HEK293 (cell line): Measurements from ENCODE around the gene FASTK.
A peak's percentile ranks its signal among the peaks of the same experiment; 100 is the strongest.

Experiments used
- BCL11A ChIP-seq: fragments of 450-650 bp; formaldehyde crosslinking; IDR thresholded peaks from 2 replicates; pipeline ENCODE4 v1.5.1; 2016; ENCODE audit warnings: low read depth, missing biosample characterization, missing genetic modification characterization
- GLIS2 ChIP-seq: fragments of 450-650 bp; formaldehyde crosslinking; IDR thresholded peaks from 2 replicates; pipeline ENCODE4 v1.5.1; 2016; ENCODE audit warnings: missing biosample characterization, missing genetic modification characterization
- HOXD13 ChIP-seq: sonication (generic); formaldehyde crosslinking; IDR thresholded peaks from 2 replicates; pipeline ENCODE4 v1.8.0; 2022; ENCODE audit warnings: missing genetic modification reagents, borderline replicate concordance
- OVOL3 ChIP-seq: fragments of 450-650 bp; formaldehyde crosslinking; IDR thresholded peaks from 2 replicates; pipeline ENCODE4 v1.5.1; 2016; ENCODE audit warnings: missing biosample characterization, missing genetic modification characterization
- SP2 ChIP-seq: fragments of 450-650 bp; formaldehyde crosslinking; IDR thresholded peaks from 2 replicates; pipeline ENCODE4 v1.5.1; 2016; ENCODE audit warnings: missing biosample characterization, missing genetic modification characterization
- YY2 ChIP-seq: fragments of 450-650 bp; formaldehyde crosslinking; IDR thresholded peaks from 2 replicates; pipeline ENCODE4 v1.5.1; 2016; ENCODE audit warnings: missing biosample characterization, missing genetic modification characterization
- ZBTB21 ChIP-seq: fragments of 450-650 bp; formaldehyde crosslinking; IDR thresholded peaks from 2 replicates; pipeline ENCODE4 v1.5.1; 2017; ENCODE audit warnings: missing biosample characterization, missing genetic modification characterization
- ZBTB8A ChIP-seq: fragments of 450-650 bp; formaldehyde crosslinking; IDR thresholded peaks from 2 replicates; pipeline ENCODE4 v1.5.1; 2016; ENCODE audit warnings: missing biosample characterization, missing genetic modification characterization
- ZFP37 ChIP-seq: fragments of 450-650 bp; formaldehyde crosslinking; IDR thresholded peaks from 2 replicates; pipeline ENCODE4 v1.5.1; 2016; ENCODE audit warnings: missing biosample characterization, missing genetic modification characterization
- ZNF248 ChIP-seq: fragments of 450-650 bp; formaldehyde crosslinking; IDR thresholded peaks from 2 replicates; pipeline ENCODE4 v1.5.1; 2017; ENCODE audit warnings: missing biosample characterization, missing genetic modification characterization
- ZNF324 ChIP-seq: fragments of 450-650 bp; formaldehyde crosslinking; IDR thresholded peaks from 2 replicates; pipeline ENCODE4 v1.5.1; 2016; ENCODE audit warnings: missing biosample characterization, missing genetic modification characterization
- ZNF335 ChIP-seq: fragments of 450-650 bp; formaldehyde crosslinking; conservative IDR thresholded peaks from 2 replicates; pipeline ENCODE4 v1.5.1; 2016; ENCODE audit warnings: missing biosample characterization, missing genetic modification characterization
- ZNF366 ChIP-seq: fragments of 450-650 bp; formaldehyde crosslinking; conservative IDR thresholded peaks from 2 replicates; pipeline ENCODE4 v1.5.1; 2016; ENCODE audit warnings: missing biosample characterization, missing genetic modification characterization
- ZNF37A ChIP-seq: fragments of 450-650 bp; IDR thresholded peaks from 2 replicates; pipeline ENCODE4 v1.5.1; 2018; ENCODE audit warnings: missing biosample characterization, missing genetic modification characterization
- ZNF391 ChIP-seq: fragments of 450-650 bp; formaldehyde crosslinking; IDR thresholded peaks from 2 replicates; pipeline ENCODE4 v1.5.1; 2016; ENCODE audit warnings: low read depth, missing biosample characterization, missing genetic modification characterization, borderline replicate concordance
- ZNF394 ChIP-seq: fragments of 450-650 bp; formaldehyde crosslinking; IDR thresholded peaks from 2 replicates; pipeline ENCODE4 v1.5.1; 2016; ENCODE audit warnings: missing biosample characterization, missing genetic modification characterization, mild to moderate bottlenecking, moderate library complexity, borderline replicate concordance
- ZNF473 ChIP-seq: fragments of 450-650 bp; formaldehyde crosslinking; IDR thresholded peaks from 2 replicates; pipeline ENCODE4 v1.5.1; 2017; ENCODE audit warnings: missing biosample characterization, missing genetic modification characterization
- ZNF510 ChIP-seq: fragments of 450-650 bp; formaldehyde crosslinking; IDR thresholded peaks from 2 replicates; pipeline ENCODE4 v1.5.1; 2018; ENCODE audit warnings: mild to moderate bottlenecking, missing genetic modification characterization, missing biosample characterization; ENCODE audit not compliant: insufficient replicate concordance
- ZNF529 ChIP-seq: fragments of 450-650 bp; formaldehyde crosslinking; IDR thresholded peaks from 2 replicates; pipeline ENCODE4 v1.5.1; 2017; ENCODE audit warnings: missing genetic modification characterization, missing biosample characterization; ENCODE audit not compliant: insufficient replicate concordance
- ZNF555 ChIP-seq: fragments of 450-650 bp; formaldehyde crosslinking; conservative IDR thresholded peaks from 2 replicates; pipeline ENCODE4 v1.5.1; 2017; ENCODE audit warnings: missing biosample characterization, mild to moderate bottlenecking, missing genetic modification characterization, inconsistent platforms
- ZNF600 ChIP-seq: fragments of 450-650 bp; formaldehyde crosslinking; IDR thresholded peaks from 2 replicates; pipeline ENCODE4 v1.5.1; 2016; ENCODE audit warnings: missing biosample characterization, missing genetic modification characterization
- ZNF626 ChIP-seq: fragments of 450-650 bp; sonication (Bioruptor Pico); formaldehyde crosslinking; IDR thresholded peaks from 2 replicates; pipeline ENCODE4 v1.5.1; 2018; ENCODE audit warnings: missing biosample characterization, missing genetic modification characterization, inconsistent platforms
- ZNF654 ChIP-seq: fragments of 450-650 bp; formaldehyde crosslinking; IDR thresholded peaks from 2 replicates; pipeline ENCODE4 v1.5.1; 2016; ENCODE audit warnings: low read depth, missing biosample characterization, missing genetic modification characterization
- ZNF677 ChIP-seq: fragments of 450-650 bp; IDR thresholded peaks from 2 replicates; pipeline ENCODE4 v1.5.0; 2018; ENCODE audit warnings: missing biosample characterization, mild to moderate bottlenecking, missing genetic modification characterization, moderate library complexity
- ZNF747 ChIP-seq: fragments of 450-650 bp; formaldehyde crosslinking; IDR thresholded peaks from 2 replicates; pipeline ENCODE4 v1.5.1; 2016; ENCODE audit warnings: missing biosample characterization, missing genetic modification characterization
- ZNF776 ChIP-seq: fragments of 450-650 bp; formaldehyde crosslinking; IDR thresholded peaks from 2 replicates; pipeline ENCODE4 v1.5.0; 2017; ENCODE audit warnings: missing biosample characterization, missing genetic modification characterization, borderline replicate concordance
- ZNF777 ChIP-seq: fragments of 450-650 bp; formaldehyde crosslinking; IDR thresholded peaks from 2 replicates; pipeline ENCODE4 v1.5.1; 2017; ENCODE audit warnings: missing biosample characterization, missing genetic modification characterization, borderline replicate concordance
- ZNF792 ChIP-seq: fragments of 450-650 bp; formaldehyde crosslinking; IDR thresholded peaks from 2 replicates; pipeline ENCODE4 v1.5.1; 2016; ENCODE audit warnings: missing biosample characterization, missing genetic modification characterization
- TF ChIP-seq, protein P1 (sequence below): fragments of 450-650 bp; formaldehyde crosslinking; IDR thresholded peaks from 2 replicates; pipeline ENCODE4 v1.5.1; 2016; ENCODE audit warnings: missing biosample characterization, missing genetic modification characterization
- TF ChIP-seq, protein P2 (sequence below): fragments of 450-650 bp; formaldehyde crosslinking; IDR thresholded peaks from 2 replicates; pipeline ENCODE4 v1.5.1; 2016; ENCODE audit warnings: missing biosample characterization, missing genetic modification characterization, borderline replicate concordance
- TF ChIP-seq, protein P3 (sequence below): fragments of 450-650 bp; formaldehyde crosslinking; IDR thresholded peaks from 2 replicates; pipeline ENCODE4 v1.5.1; 2016; ENCODE audit warnings: missing biosample characterization, missing genetic modification characterization, low read depth

Gene FASTK

DNA sequence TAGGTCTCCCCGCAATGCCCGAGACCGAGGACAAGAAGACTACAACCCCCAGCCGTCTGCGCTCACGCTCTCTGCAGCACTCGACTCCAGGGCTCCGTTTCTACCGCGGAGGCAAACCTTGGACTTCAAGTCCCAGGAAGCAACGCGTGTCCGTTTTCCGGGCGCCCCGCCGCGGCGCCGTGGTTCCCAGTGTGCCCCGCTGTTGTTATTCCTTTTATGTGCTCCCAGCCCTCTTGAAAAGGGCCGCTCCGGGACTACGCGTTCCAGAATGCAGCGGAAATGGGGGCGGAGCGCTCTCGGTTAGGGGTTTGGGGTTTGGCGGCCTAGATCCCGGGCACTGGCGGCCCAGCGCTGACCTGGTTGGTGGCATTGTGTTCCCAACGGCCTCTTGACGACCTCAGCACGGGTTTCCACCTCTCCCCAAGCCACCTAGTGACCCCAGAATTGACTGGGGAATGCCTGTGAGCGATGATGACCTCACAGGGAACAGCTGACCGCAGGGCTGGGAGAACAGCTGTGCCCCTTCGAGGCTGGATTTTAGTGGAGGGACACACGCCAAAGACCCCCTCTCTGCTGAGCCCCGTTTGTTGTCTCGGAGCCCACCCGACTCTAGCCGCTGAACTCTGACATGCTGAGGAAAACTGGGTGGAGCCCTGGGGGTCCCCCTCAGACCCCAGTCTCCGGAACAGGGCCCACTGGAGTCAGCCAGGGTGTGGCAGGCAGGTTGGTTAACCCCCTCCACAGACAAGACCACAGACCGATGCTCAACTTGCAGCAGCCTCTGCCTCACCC, 22.4 kb downstream of the FASTK start (continued):
- TF ChIP-seq, protein P1, sequence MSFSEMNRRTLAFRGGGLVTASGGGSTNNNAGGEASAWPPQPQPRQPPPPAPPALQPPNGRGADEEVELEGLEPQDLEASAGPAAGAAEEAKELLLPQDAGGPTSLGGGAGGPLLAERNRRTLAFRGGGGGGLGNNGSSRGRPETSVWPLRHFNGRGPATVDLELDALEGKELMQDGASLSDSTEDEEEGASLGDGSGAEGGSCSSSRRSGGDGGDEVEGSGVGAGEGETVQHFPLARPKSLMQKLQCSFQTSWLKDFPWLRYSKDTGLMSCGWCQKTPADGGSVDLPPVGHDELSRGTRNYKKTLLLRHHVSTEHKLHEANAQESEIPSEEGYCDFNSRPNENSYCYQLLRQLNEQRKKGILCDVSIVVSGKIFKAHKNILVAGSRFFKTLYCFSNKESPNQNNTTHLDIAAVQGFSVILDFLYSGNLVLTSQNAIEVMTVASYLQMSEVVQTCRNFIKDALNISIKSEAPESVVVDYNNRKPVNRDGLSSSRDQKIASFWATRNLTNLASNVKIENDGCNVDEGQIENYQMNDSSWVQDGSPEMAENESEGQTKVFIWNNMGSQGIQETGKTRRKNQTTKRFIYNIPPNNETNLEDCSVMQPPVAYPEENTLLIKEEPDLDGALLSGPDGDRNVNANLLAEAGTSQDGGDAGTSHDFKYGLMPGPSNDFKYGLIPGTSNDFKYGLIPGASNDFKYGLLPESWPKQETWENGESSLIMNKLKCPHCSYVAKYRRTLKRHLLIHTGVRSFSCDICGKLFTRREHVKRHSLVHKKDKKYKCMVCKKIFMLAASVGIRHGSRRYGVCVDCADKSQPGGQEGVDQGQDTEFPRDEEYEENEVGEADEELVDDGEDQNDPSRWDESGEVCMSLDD = peak; percentile 97
- TF ChIP-seq, protein P2, sequence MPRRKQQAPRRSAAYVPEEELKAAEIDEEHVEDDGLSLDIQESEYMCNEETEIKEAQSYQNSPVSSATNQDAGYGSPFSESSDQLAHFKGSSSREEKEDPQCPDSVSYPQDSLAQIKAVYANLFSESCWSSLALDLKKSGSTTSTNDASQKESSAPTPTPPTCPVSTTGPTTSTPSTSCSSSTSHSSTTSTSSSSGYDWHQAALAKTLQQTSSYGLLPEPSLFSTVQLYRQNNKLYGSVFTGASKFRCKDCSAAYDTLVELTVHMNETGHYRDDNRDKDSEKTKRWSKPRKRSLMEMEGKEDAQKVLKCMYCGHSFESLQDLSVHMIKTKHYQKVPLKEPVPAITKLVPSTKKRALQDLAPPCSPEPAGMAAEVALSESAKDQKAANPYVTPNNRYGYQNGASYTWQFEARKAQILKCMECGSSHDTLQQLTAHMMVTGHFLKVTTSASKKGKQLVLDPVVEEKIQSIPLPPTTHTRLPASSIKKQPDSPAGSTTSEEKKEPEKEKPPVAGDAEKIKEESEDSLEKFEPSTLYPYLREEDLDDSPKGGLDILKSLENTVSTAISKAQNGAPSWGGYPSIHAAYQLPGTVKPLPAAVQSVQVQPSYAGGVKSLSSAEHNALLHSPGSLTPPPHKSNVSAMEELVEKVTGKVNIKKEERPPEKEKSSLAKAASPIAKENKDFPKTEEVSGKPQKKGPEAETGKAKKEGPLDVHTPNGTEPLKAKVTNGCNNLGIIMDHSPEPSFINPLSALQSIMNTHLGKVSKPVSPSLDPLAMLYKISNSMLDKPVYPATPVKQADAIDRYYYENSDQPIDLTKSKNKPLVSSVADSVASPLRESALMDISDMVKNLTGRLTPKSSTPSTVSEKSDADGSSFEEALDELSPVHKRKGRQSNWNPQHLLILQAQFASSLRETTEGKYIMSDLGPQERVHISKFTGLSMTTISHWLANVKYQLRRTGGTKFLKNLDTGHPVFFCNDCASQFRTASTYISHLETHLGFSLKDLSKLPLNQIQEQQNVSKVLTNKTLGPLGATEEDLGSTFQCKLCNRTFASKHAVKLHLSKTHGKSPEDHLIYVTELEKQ (tag by site-specific recombination) = no peak
- TF ChIP-seq ZNF776 (tag by site-specific recombination) (no peak), ZNF626 (no peak), YY2 (tag by site-specific recombination) (0 out of 2 replicates have a peak, but pooled peaks have one; percentile 28), ZNF248 (tag by site-specific recombination) (no peak), OVOL3 (tag by site-specific recombination) (no peak), HOXD13 (CRISPR knock-in tag) (no peak), ZNF324 (tag by site-specific recombination) (peak; percentile 72), GLIS2 (tag by site-specific recombination) (peak; percentile 82), ZNF473 (tag by site-specific recombination) (no peak), BCL11A (tag by site-specific recombination) (peak; percentile 77), ZNF335 (tag by site-specific recombination) (peak; percentile 87), ZBTB8A (tag by site-specific recombination) (peak; percentile 73), ZFP37 (tag by site-specific recombination) (no peak), ZNF366 (tag by site-specific recombination) (no peak), ZNF555 (tag by site-specific recombination) (no peak), ZNF510 (no peak), ZNF37A (tag by site-specific recombination) (no peak), ZNF677 (tag by site-specific recombination) (no peak), ZNF600 (tag by site-specific recombination) (peak; percentile 81), ZNF394 (tag by site-specific recombination) (peak; percentile 50; the same call in 1 of the 2 replicates), ZNF777 (tag by site-specific recombination) (no peak), ZNF391 (tag by site-specific recombination) (peak; percentile 80; the same call in 1 of the 2 replicates), ZNF654 (tag by site-specific recombination) (no peak), ZBTB21 (tag by site-specific recombination) (peak; percentile 93), ZNF747 (tag by site-specific recombination) (no peak), ZNF792 (no peak), ZNF529 (tag by site-specific recombination) (no peak), SP2 (tag by site-specific recombination) (peak; percentile 83)
- TF ChIP-seq, protein P3, sequence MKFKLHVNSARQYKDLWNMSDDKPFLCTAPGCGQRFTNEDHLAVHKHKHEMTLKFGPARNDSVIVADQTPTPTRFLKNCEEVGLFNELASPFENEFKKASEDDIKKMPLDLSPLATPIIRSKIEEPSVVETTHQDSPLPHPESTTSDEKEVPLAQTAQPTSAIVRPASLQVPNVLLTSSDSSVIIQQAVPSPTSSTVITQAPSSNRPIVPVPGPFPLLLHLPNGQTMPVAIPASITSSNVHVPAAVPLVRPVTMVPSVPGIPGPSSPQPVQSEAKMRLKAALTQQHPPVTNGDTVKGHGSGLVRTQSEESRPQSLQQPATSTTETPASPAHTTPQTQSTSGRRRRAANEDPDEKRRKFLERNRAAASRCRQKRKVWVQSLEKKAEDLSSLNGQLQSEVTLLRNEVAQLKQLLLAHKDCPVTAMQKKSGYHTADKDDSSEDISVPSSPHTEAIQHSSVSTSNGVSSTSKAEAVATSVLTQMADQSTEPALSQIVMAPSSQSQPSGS = peak; percentile 80
